Measurements from ENCODE around the gene NKAIN4.
A peak's percentile ranks its signal among the peaks of the same experiment; 100 is the strongest.

NKAIN4 gene

DNA sequence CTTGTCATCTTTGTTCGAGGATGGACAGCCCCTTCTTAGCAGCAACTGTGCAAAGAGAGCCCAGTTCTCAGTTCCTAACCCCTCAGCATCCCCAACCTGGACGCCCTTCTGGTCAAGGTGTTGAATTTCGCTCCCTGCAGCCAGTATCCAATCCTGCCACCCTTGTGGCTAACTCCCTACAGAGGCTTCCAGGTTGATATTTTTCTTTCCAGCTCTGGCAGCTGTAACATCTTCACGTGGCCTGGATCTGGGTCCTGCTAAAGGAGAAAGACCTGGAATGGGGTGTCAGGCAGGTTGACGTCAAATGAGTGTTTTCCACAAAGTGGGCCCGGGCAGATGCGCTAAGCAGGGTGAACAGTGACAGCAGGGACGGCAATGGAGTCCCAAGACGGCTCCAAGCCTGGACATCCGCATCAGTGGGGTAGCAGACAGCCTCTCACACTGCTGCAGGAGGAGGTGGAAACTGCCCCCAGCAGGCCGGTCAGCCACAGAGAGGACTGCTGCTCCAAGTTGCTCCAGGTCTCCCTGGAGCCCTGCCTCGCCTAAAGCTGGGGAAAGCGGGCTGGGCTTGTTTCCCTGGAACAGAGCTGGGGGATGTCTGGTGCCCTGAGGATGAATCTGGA is 37.3 kb downstream of the NKAIN4 start:
- DNase-seq, result no peak

- DNase-seq, result peak; percentile 95
Measured at GRCh38 chr20:63216041-63216848, 38.0 kb downstream of the NKAIN4 start, which contains the start of gene YTHDF1. Gene YTHDF1, minus strand, starts transcription at chr20:63216131. Its CDS starts 239 bp downstream, at chr20:63215892.

DNA sequence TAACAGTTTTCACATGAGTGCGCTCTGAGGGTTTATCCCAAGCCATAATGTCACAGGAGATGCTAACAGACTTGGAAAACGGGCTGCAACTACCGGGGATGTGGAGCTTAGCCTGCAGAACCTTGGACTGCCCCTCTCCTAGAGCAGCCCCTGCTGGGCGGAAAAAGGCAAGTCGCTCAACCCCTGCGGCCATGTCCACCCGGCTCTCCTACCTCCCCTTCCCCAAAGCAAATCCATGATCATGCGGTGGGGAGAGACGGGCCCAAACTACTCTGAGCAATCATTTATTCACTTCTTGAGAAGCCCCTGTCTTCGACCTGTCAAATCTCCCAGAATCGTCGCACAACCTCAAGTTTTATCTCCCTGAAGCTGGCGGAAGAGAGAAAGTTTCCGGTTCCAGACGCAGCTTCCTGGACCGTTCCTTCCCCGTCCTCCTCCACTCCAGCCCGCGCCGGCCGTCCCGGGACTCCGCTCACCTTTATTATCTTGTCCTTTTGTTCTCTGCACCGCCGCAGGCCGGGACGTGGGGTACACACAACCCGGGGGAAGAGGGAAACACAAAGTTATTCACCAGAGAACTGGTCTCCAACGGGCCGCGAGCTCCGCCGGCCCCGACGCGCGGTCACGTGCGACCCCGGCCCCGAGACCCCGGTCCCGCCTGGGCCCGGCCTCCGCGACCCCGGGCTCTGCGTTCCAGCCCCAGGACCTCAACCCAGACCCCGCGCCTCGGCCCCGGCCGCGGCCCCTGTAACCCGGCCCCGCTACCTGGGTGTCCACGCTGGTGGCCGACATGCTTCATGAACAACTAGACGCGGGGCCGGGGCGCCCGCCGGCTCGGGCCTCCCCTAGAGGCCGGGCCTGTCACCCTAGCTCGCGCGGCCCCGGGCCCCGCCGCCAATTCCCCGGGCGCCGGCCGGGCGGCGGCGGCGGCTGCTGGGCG is 38.9 kb downstream of the NKAIN4 start:
- DNase-seq, result no peak

DNA sequence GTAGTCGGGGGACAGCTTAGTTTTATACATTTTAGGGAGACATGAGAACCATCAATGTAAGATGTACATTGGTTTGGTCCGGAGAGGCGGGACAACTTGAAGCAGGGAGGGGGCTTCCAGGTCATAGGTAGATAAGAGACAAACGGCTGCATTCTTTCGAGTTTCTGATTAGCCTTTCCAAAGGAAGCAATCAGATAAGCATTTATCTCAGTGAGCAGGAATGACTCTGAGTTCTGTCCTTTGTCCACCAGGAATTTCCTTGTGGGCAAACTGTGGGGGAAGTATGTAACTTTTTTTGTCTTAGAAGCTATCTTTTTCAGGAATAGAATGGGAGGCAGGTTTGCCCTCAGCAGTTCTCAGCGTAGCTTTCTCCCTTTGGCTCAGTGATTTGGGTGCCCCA is 39.7 kb downstream of the NKAIN4 start:
- DNase-seq, result no peak

DNA sequence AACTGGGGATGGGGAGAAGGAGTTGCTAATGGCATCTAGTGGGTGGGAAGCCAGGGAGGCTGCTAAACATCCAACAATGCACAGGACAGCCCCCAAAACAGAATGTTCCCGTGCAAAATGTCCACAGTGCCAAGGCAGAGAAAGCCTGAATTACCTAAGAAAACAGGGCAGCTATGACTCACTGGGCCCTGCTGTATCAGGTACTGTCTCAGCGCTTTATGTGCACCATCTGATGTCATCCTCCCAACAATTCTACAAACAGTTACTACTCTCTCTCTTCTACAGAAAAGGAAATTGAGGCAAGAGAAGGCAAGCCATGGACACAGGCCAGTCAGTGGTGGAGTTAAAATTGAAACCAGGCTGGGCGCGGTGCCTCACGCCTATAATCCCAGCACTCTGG is 41.5 kb downstream of the NKAIN4 start:
- no peak for DNase-seq

- no peak for DNase-seq
Measured at GRCh38 chr20:63212393-63212730, 41.9 kb downstream of the NKAIN4 start.

- DNase-seq, result no peak
Measured at GRCh38 chr20:63210011-63210605, 44.2 kb downstream of the NKAIN4 start.

- no peak for DNase-seq
Measured at GRCh38 chr20:63208346-63208909, 45.8 kb downstream of the NKAIN4 start.

GRCh38 chr20:63206878-63207277 is 47.4 kb downstream of the NKAIN4 start:
- DNase-seq, result no peak

- no peak for DNase-seq
Measured at GRCh38 chr20:63205896-63206295, 48.4 kb downstream of the NKAIN4 start.

- DNase-seq, result no peak
Measured at GRCh38 chr20:63204362-63204761, 49.9 kb downstream of the NKAIN4 start.

- no peak for DNase-seq
Measured at GRCh38 chr20:63202811-63203526, 51.3 kb downstream of the NKAIN4 start.

DNA sequence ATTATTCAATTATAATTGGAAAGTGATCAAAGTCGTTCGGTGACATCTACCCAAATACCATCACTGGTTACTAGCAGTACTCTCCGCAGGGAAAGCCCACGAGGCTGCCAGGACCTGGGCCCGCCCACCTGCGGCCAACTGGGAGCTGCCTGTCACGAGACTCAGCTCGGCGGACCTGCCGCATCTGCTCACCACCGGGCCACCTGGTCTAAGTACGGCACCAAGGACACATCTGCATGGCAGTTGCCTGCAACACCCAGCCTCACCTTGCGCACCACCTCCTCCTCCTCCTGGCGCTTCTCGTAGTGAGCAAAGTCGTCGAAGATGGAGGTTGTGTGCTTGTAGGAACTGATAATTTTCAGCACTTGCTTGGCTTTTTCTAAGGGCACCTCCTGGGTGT is 52.2 kb downstream of the NKAIN4 start:
- DNase-seq, result no peak

DNA sequence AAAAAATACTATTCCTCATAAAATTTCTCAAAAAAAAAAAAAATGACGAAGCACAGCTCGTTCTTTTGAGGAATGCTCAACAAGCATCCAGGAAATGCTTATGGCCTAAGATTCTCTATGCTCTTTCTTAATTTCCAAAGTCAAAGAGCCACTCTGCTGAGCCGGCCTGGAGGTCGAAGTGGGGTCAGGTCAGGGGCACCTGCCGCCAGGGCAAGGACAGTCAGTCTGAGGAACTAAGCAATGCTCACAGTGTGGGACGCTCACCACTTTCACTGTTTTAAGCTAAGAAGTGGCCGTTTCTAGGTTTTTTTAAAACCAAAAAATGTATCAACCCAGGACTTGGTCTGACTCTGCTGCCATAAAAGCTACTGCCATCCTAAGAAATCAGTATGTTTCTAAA is 55.7 kb downstream of the NKAIN4 start:
- DNase-seq, result no peak

DNA sequence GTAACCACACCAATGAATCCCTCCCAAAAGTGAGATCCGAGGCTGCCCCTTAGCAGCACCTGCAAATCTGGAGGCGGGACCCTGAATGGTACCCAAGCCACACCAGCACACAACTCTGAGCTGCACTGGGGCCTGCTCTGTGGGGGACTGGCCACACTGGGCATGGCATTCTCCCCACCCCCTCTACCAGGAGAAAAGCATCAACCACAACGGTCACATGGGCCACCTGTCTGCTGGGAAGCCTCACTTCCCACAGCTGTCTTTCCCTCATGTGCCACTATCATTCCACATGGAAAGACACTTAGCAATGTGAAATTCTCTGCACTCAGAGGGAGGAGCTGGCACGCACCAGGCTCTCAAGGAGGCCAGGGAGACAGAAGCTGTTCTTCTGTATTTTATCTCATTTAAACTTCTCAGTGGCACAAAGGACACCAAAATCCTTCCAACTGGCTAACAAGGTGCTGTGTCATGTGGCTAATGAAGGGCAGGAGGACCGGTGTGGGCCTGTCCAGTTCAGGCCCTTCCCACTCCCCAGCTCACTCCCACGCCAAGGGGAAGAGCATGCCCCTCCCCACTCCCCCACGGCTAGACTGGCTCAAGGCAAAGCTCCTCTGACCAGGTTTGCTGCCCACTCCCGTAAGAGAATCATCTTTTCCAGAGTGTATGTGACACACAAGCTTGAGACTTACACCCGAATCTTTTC is 57.3 kb downstream of the NKAIN4 start:
- DNase-seq, result no peak

GRCh38 chr20:63194797-63195173 is 59.5 kb downstream of the NKAIN4 start:
- no peak for DNase-seq

GRCh38 chr20:63194007-63194796 is 60.1 kb downstream of the NKAIN4 start:
- DNase-seq, result no peak

- DNase-seq, result no peak
Measured at GRCh38 chr20:63192721-63193120, 61.5 kb downstream of the NKAIN4 start.

DNA sequence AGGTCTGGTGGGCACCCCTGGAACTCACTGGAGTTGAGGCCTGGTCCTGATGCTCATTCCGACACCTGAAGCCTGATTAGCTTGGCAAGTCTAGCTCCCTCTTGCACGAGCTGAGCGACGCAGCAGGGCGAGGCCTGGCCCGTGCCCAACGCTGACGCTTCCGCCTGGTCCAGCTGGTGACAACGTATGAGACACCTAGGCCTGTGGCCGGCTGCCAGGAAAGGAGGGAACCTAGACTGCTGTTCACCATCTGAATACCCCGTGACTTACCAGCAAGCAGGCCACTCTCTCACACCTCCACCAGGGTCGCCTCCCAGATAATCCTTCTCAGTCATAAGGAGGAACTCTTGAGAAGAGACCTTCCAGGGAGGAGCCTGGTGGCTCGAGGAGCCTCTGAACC is 62.9 kb downstream of the NKAIN4 start:
- DNase-seq, result no peak

- DNase-seq, result no peak
Measured at GRCh38 chr20:63190828-63191227, 63.4 kb downstream of the NKAIN4 start.

Data from activated CD8-positive, alpha-beta memory T cell treated with anti-CD3 and anti-CD28 coated beads, Interleukin-2, amount 50 U/mL, for 4 hours (primary cell).